Esophagus squamous epithelium (tissue), 5 donors: ENCODE results near the gene FOXK1. TPM values are rescaled to one million over a fixed set of nuclear protein-coding genes. Genes with fewer than 3 reads are reported as not detected.
"Not testable (repeated sequence)": the region's sequence is repeated elsewhere in the genome, so short reads cannot be mapped to it uniquely, and the experiment has no call there.

Experiments
- DNase-seq: peaks from one replicate; lab custom pipeline; 2025; lab: John Stamatoyannopoulos, UW
- H3K27ac ChIP-seq, 4 donors: fragments of 200-600 bp; sonication (generic); one replicate each; pipeline ENCODE4 v1.5.1; 2016 to 2019; ENCODE audit warnings: mild to moderate bottlenecking in 1 of 4
- H3K27me3 ChIP-seq, 4 donors: fragments of 200-600 bp; sonication (generic); 1 replicate in 3 of 4; 2 replicates in 1 of 4; pipeline versions ENCODE4 v1.5.1 to v1.6.0; 2017 to 2021; ENCODE audit warnings: antibody characterized with exemption in 1 of 4
- H3K36me3 ChIP-seq, 3 donors: fragments of 200-600 bp; sonication (generic); one replicate each; pipeline ENCODE4 v1.5.1; 2016 to 2019
- H3K4me1 ChIP-seq, 3 donors: fragments of 200-600 bp; sonication (generic); one replicate each; pipeline ENCODE4 v1.5.1; 2017 to 2019
- H3K4me3 ChIP-seq, 4 donors: fragments of 200-600 bp; sonication (generic); 1 replicate in 3 of 4; 2 replicates in 1 of 4; pipeline ENCODE4 v1.5.1; 2016 to 2019; ENCODE audit warnings: mild to moderate bottlenecking in 2 of 4, moderate library complexity in 1 of 4
- H3K9me3 ChIP-seq, 3 donors: fragments of 200-600 bp; sonication (generic); one replicate each; pipeline ENCODE4 v1.5.1; 2016 to 2019
- POLR2A ChIP-seq, 4 donors: fragments of 450-650 bp; IDR thresholded peaks; one replicate each; pipeline ENCODE4 v1.6.1; 2017; ENCODE audit warnings: antibody characterized with exemption in 4 of 4, mild to moderate bottlenecking in 4 of 4, moderate library complexity in 3 of 4
- WGBS, 2 donors: methylation state at CpG; one replicate each; pipeline ENCODE4 v1.1.5; 2018; 5-methylcytosine and 5-hydroxymethylcytosine counted together
- intact Hi-C: fragments of 100-400 bp; cut with DNase I; formaldehyde crosslinking; loops from one replicate; pipeline ENCODE4 v1.15.0; 2022
- total RNA-seq, 4 donors: library from RNA; depleted of rRNA; stranded (reverse); fragments of >200 nt; gene quantifications; one replicate each; pipeline ENCODE4 v1.1.0, GENCODE V29; 2016
- TF ChIP-seq, protein P1 (sequence below), 6 experiments: fragments of 450-650 bp in 4 of 6; fragments of 200-600 bp in 2 of 6; sonication (generic) in 2 of 6; IDR thresholded peaks; one replicate each; pipeline ENCODE4 v1.5.1; 2016 to 2019; ENCODE audit warnings: antibody characterized with exemption in 6 of 6, mild to moderate bottlenecking in 4 of 6, moderate library complexity in 4 of 6
- donor health status: DM: yes; HTN: yes; CAD: no.

The FOXK1 gene
- total RNA-seq, 4 donors from 2014 or later: 11.9 to 25.7 (median 15.9) TPM

DNA sequence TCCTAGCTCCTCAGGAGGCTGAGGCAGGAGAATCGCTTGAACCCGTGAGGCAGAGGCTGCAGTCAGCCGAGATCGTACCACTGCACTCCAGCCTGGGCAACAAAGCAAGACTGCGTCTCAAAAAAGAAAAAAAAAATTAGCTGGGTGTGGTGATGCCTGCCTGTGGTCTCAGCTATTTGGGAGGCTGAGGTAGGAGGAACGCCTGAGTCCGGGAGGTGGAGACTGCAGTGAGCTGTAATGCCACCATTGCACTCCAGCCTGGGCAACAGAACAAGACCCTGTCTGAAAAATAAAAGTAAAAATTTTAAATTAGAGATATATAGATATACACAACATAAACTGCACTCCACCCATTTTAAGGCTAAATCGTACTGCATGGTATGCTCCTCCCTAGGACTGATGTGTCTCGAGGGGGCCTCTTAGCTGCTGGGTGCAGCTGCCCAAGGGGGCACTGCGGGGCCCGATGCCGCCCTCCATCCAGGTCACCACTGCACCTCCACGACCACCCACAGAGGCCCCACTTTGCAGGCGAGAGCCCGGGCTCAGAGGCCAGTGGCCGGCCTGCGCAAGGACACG, 40.9 kb upstream of the FOXK1 start:
- no peak for TF ChIP-seq POLR2A (IDR thresholded peaks at IDR 0.05)
- TF ChIP-seq, protein P1, sequence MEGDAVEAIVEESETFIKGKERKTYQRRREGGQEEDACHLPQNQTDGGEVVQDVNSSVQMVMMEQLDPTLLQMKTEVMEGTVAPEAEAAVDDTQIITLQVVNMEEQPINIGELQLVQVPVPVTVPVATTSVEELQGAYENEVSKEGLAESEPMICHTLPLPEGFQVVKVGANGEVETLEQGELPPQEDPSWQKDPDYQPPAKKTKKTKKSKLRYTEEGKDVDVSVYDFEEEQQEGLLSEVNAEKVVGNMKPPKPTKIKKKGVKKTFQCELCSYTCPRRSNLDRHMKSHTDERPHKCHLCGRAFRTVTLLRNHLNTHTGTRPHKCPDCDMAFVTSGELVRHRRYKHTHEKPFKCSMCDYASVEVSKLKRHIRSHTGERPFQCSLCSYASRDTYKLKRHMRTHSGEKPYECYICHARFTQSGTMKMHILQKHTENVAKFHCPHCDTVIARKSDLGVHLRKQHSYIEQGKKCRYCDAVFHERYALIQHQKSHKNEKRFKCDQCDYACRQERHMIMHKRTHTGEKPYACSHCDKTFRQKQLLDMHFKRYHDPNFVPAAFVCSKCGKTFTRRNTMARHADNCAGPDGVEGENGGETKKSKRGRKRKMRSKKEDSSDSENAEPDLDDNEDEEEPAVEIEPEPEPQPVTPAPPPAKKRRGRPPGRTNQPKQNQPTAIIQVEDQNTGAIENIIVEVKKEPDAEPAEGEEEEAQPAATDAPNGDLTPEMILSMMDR (IDR thresholded peaks at IDR 0.05): peak in 2 of 6 experiments; percentile 10 to 32
- no peak for DNase-seq
- Histone ChIP-seq H3K4me3 (peak overlapping the region; percentile 44 to 90 (median 62)), H3K27ac (peak overlapping the region; percentile 80 to 95 (median 86)), H3K36me3 (no peaks in the 10 kb centered on the region), H3K27me3 (no peaks in the 10 kb centered on the region), H3K4me1 (peaks cover 0 to 17% (median 9%) of the 10 kb centered on the region in 3 donors), H3K9me3 (no peaks in the 10 kb centered on the region)
- whole genome bisulfite sequencing, 2 donors: 24 to 38% methylated on average over 12 to 13 of the region's 18 CpGs
- intact Hi-C loops: no loop called here

DNA sequence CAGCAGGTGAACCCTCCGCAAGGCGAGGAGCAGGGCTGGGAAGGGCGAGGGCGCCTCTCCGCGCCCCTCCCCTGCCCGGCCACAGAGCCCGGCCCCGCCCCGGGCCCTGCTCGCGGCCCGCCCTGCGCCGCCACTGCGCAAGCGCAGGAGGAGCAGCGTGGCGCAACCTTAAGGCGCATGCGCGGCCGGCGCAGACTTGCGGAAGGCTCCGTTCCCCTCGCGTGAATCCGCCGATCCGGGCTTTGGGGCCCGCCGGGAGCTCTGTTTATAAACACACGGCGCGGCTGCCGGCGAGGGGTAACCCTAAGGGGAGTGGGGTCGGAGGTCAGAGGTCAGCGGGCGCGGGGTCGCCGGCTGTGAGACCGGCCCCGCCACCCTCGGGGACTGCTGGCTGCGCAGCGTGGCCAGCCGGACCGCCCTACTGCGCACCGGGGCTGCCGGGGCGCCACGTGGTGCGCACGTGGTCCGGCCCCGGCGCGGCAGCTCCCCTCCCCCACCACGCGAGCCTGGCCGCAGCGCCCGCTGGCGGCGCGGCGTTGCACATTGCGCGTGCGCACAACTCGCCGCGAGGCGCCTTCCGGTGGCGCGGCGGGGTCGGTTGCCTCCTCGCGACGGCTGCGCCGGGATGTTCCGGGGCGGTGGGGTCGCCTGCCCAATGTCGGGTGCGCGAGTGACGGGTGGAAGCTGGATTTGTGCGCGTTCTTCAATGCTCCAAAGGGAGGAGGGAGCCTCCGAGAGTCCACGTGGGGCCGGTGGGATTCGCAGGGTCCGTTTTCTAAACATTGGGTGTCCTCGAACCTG, 40.2 kb upstream of the FOXK1 start:
- Histone ChIP-seq H3K27ac (peak overlapping the region; percentile 80 to 95 (median 89)), H3K4me1 (peaks cover 0 to 17% (median 9%) of the 10 kb centered on the region in 3 donors), H3K4me3 (peak overlapping the region; percentile 44 to 90 (median 62)), H3K36me3 (no peaks in the 10 kb centered on the region), H3K9me3 (no peaks in the 10 kb centered on the region), H3K27me3 (no peaks in the 10 kb centered on the region)
- intact Hi-C loops: loop anchor here (2.0 kb wide), 1 partner anchor 41 kb away; the partner anchor contains the start of gene FOXK1
- TF ChIP-seq, protein P1 (IDR thresholded peaks at IDR 0.05): peak in 5 of 6 experiments; percentile 14 to 79 (median 55)
- peak in 3 of 4 donors; percentile 66 to 88 (median 87) for TF ChIP-seq POLR2A (IDR thresholded peaks at IDR 0.05)
- peak; percentile 68 for DNase-seq
- 0 to 1% methylated on average over 1 to 25 of the region's 103 CpGs for WGBS, 2 donors

DNA sequence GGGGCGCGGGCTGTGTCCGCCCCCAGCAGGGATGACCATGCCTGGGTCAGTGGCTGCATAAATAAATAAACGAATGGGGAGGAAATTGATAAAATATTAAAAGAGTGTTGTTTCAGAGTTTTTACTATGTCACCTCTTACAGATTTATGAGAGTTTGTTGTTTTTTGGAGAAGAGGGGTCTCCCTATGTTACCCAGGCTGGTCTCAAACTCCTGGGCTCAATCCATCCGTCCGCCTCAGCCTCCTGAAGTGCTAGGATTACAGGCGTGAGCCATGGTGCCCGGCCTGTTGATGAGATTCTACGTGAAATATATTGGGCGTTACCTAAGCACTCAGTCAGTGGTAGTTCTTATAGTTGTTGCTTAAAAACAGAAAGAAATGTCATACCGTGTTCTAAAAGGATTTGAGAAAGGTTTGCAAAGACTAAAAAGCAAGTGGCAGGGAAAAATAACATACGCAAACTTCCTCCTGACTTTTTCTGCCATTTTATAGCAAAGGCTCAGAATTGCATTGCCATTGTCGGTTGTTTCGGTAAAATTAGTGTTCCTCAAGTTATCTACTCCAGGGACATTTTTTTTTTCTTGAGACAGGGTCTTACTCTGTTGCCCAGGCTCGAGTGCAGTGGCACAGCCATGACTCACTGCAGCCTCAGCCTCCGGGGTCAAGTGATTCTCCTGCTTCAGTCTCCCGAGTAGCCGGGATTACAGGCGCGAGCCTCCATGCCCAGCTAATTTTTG, 39.5 kb upstream of the FOXK1 start:
- Histone ChIP-seq H3K36me3 (no peaks in the 10 kb centered on the region), H3K4me1 (peaks cover 0 to 17% (median 9%) of the 10 kb centered on the region in 3 donors), H3K27me3 (no peaks in the 10 kb centered on the region), H3K4me3 (peak overlapping the region; percentile 44 to 90 (median 62)), H3K9me3 (no peaks in the 10 kb centered on the region), H3K27ac (peak overlapping the region; percentile 80 to 95 (median 89))
- 49 to 53% methylated on average over 17 to 19 of the region's 20 CpGs for WGBS, 2 donors
- TF ChIP-seq, protein P1 (IDR thresholded peaks at IDR 0.05): no peak
- TF ChIP-seq POLR2A (IDR thresholded peaks at IDR 0.05): no peak
- intact Hi-C loops: loop anchor here (2.0 kb wide), 1 partner anchor 40 kb away; the partner anchor contains the start of gene FOXK1
- no peak for DNase-seq

DNA sequence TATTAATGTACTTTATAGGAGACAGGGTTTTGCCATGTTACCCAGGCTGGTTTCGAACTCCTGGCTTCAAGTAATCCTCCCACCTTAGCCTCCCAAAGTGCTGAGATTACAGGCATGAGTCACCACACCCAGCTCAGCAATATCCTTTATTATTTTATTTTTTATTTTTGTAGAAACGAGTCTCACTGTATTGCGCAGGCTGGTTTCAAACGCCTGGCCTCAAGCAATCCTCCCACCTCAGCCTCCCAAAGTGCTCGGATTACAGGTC, 39.0 kb upstream of the FOXK1 start:
- H3K4me3 ChIP-seq, DNase-seq, H3K36me3 ChIP-seq, H3K9me3 ChIP-seq, H3K27ac ChIP-seq, H3K27me3 ChIP-seq: not testable (repeated sequence)
- intact Hi-C loops: loop anchor here (2.0 kb wide), 1 partner anchor 40 kb away; the partner anchor contains the start of gene FOXK1
- WGBS, 2 donors: 86 to 89% methylated on average over 5 of the region's 5 CpGs
- H3K4me1 ChIP-seq: peaks cover 0 to 17% (median 9%) of the 10 kb centered on the region in 3 donors

DNA sequence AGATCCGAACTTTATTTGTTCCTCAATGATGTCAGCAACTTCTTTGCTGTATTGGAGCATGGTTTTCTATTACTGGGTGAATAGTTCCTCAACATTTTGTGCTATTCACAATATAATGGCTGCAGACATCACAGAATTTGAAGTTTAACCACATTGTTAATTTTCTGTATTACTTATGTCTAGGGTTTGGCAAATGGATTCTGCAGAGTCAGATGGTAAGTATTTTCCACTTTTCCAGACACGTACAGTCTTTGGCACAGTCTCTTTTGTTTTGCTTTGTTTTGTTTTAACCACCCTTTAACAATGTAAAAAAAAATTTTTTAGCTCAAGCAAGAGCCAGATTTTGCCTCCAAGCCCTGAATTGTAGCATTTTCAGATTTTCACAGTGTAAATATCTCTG, 36.8 kb upstream of the FOXK1 start:
- DNase-seq: no peak
- Histone ChIP-seq H3K36me3 (no peaks in the 10 kb centered on the region), H3K27ac (no peak overlapping the region), H3K9me3 (no peaks in the 10 kb centered on the region), H3K4me3 (no peak overlapping the region), H3K27me3 (no peaks in the 10 kb centered on the region), H3K4me1 (peaks cover 0 to 17% (median 9%) of the 10 kb centered on the region in 3 donors)
- TF ChIP-seq POLR2A (IDR thresholded peaks at IDR 0.05): no peak
- TF ChIP-seq, protein P1 (IDR thresholded peaks at IDR 0.05): no peak
- 36 to 46% methylated on average over 2 of the region's 2 CpGs for WGBS, 2 donors
- intact Hi-C loops: no loop called here
